H1 (cell line): ENCODE results near the gene ATP5MC3. TPM values are rescaled to one million over a fixed set of nuclear protein-coding genes. Genes with fewer than 3 reads are reported as not detected.

Source experiments
- CTCF ChIA-PET: fragments of 300-600 bp; sonication (Branson Sonifier 250); formaldehyde crosslinking; loops from one replicate; lab custom pipeline; 2021; ENCODE audit not compliant: partially characterized antibody; lab: Charles Lee
- POLR2A ChIA-PET: fragments of 300-600 bp; sonication (Branson Sonifier 250); formaldehyde crosslinking; loops from one replicate; lab custom pipeline; 2021; ENCODE audit warnings: inconsistent platforms; ENCODE audit not compliant: partially characterized antibody; lab: Charles Lee
- DNase-seq, 2 experiments: peaks; one replicate each; pipeline versions ENCODE4 v3.0.0 to v3.0.0-alpha.2; 2010 to 2022; ENCODE audit warnings: low spot score in 2 of 2, low read depth in 1 of 2, mixed read lengths in 1 of 2
- FAIRE-seq: peaks from 2 replicates; lab custom pipeline; 2011; peaks lifted over from hg19 to GRCh38; lab: Jason Lieb, UNC
- H2AFZ ChIP-seq: 2 replicates; pipeline ENCODE4 v1.8.1; 2012; ENCODE audit warnings: low read length, inconsistent platforms
- H2AK5ac ChIP-seq: 2 replicates; pipeline ENCODE4 v1.6.1; 2013; ENCODE audit warnings: low read depth, low read length
- H2BK120ac ChIP-seq: replicated peaks from 2 replicates; pipeline ENCODE3; 2013; ENCODE audit warnings: low read depth, low read length, inconsistent platforms
- H2BK12ac ChIP-seq: 2 replicates; pipeline ENCODE4 v1.6.1; 2013; ENCODE audit warnings: low read depth, low read length
- H2BK15ac ChIP-seq: 2 replicates; pipeline ENCODE4 v1.6.1; 2013; ENCODE audit warnings: low read length
- H2BK20ac ChIP-seq: 2 replicates; pipeline ENCODE4 v1.6.1; 2013; ENCODE audit warnings: low read length
- H2BK5ac ChIP-seq: 2 replicates; pipeline ENCODE4 v1.6.1; 2013; ENCODE audit warnings: low read depth, low read length
- H3K14ac ChIP-seq: 2 replicates; pipeline ENCODE4 v1.6.1; 2013; ENCODE audit warnings: inconsistent platforms; ENCODE audit not compliant: insufficient read length
- H3K18ac ChIP-seq: 2 replicates; pipeline ENCODE4 v1.6.1; 2013; ENCODE audit warnings: low read length; ENCODE audit errors: extremely low read depth
- H3K23ac ChIP-seq: 2 replicates; pipeline ENCODE4 v1.6.1; 2013; ENCODE audit warnings: inconsistent platforms; ENCODE audit not compliant: insufficient read length
- H3K23me2 ChIP-seq: 2 replicates; pipeline ENCODE4 v1.6.1; 2013; ENCODE audit warnings: low read depth, low read length
- H3K27ac ChIP-seq: 2 replicates; pipeline ENCODE4 v1.6.1; 2011; ENCODE audit warnings: low read depth, low read length, inconsistent platforms
- H3K27me3 ChIP-seq, 4 experiments: replicated peaks in 1 of 4; 1 replicate in 1 of 4; 2 replicates in 3 of 4; pipeline versions ENCODE4 v1.6.1 to v1.8.1; 2011 to 2013; ENCODE audit warnings: low read length in 3 of 4, mild to moderate bottlenecking in 3 of 4, inconsistent platforms in 2 of 4, mixed read lengths in 2 of 4, moderate library complexity in 1 of 4; ENCODE audit not compliant: control insufficient read depth in 3 of 4, insufficient read depth in 3 of 4; ENCODE audit errors: extremely low read depth in 1 of 4
- H3K36me3 ChIP-seq, 4 experiments: 2 replicates each; pipeline versions ENCODE4 v1.6.1 to v1.8.1; 2011 to 2013; ENCODE audit warnings: mild to moderate bottlenecking in 4 of 4, low read length in 3 of 4, moderate library complexity in 2 of 4, control low read depth in 1 of 4, inconsistent platforms in 1 of 4; ENCODE audit not compliant: insufficient read depth in 4 of 4, control insufficient read depth in 2 of 4
- H3K4ac ChIP-seq: replicated peaks from 2 replicates; pipeline ENCODE3; 2013; ENCODE audit warnings: low read length, low read depth, mixed read lengths, inconsistent platforms; ENCODE audit not compliant: insufficient read length
- H3K4me1 ChIP-seq, 4 experiments: replicated peaks in 1 of 4; 1 replicate in 1 of 4; 2 replicates in 3 of 4; pipeline versions ENCODE4 v1.6.1 to v1.8.1; 2011 to 2013; ENCODE audit warnings: low read length in 3 of 4, inconsistent platforms in 2 of 4, mixed read lengths in 1 of 4; ENCODE audit not compliant: insufficient read depth in 4 of 4, control insufficient read depth in 3 of 4
- H3K4me2 ChIP-seq, 2 experiments: 2 replicates each; pipeline versions ENCODE4 v1.6.1 to v1.8.1; 2011 to 2013; ENCODE audit warnings: low read depth in 2 of 2, low read length in 2 of 2, control low read depth in 1 of 2, inconsistent platforms in 1 of 2, mild to moderate bottlenecking in 1 of 2; ENCODE audit not compliant: insufficient read depth in 1 of 2
- H3K4me3 ChIP-seq, 4 experiments: fragments of 200-600, 300-600 bp in 1 of 4; sonication (generic), shearing (Covaris generic), sonication (Bioruptor Twin) in 1 of 4; 2 replicates each; pipeline versions ENCODE4 v1.5.1 to v1.8.1; 2011 to 2016; ENCODE audit warnings: low read length in 4 of 4, low read depth in 3 of 4, control low read depth in 2 of 4, inconsistent platforms in 2 of 4, mild to moderate bottlenecking in 2 of 4, mixed read lengths in 1 of 4, moderate library complexity in 1 of 4; ENCODE audit not compliant: insufficient read depth in 2 of 4; ENCODE audit errors: extremely low read depth in 1 of 4
- H3K56ac ChIP-seq: replicated peaks from 2 replicates; pipeline ENCODE3; 2013; ENCODE audit warnings: low read depth, mild to moderate bottlenecking, mixed read lengths, low read length, inconsistent platforms; ENCODE audit not compliant: insufficient read length
- H3K79me1 ChIP-seq: 2 replicates; pipeline ENCODE4 v1.6.1; 2013; ENCODE audit warnings: low read depth, low read length, control low read depth
- H3K79me2 ChIP-seq, 2 experiments: 2 replicates each; pipeline versions ENCODE4 v1.6.1 to v1.8.1; 2012 to 2013; ENCODE audit warnings: low read length in 2 of 2, mild to moderate bottlenecking in 2 of 2, inconsistent platforms in 1 of 2; ENCODE audit not compliant: insufficient read depth in 2 of 2, control insufficient read depth in 1 of 2
- H3K9ac ChIP-seq, 4 experiments: replicated peaks in 1 of 4; 1 replicate in 1 of 4; 2 replicates in 3 of 4; pipeline versions ENCODE4 v1.6.1 to v1.8.1; 2011 to 2013; ENCODE audit warnings: low read depth in 3 of 4, low read length in 3 of 4, control low read depth in 2 of 4, mild to moderate bottlenecking in 2 of 4, moderate library complexity in 2 of 4, inconsistent platforms in 1 of 4; ENCODE audit errors: extremely low read depth in 1 of 4
- H3K9me3 ChIP-seq, 2 experiments: 2 replicates each; pipeline versions ENCODE4 v1.6.1 to v1.8.1; 2012 to 2013; ENCODE audit warnings: mild to moderate bottlenecking in 2 of 2, moderate library complexity in 2 of 2, control low read depth in 1 of 2, inconsistent platforms in 1 of 2, low read depth in 1 of 2, low read length in 1 of 2, mixed read lengths in 1 of 2; ENCODE audit not compliant: insufficient read depth in 2 of 2
- H4K20me1 ChIP-seq, 2 experiments: replicated peaks in 1 of 2; 2 replicates each; pipeline versions ENCODE3 to v1.8.1; 2011 to 2013; ENCODE audit warnings: inconsistent platforms in 2 of 2, low read length in 2 of 2, mild to moderate bottlenecking in 1 of 2; ENCODE audit not compliant: insufficient read depth in 2 of 2, control insufficient read depth in 1 of 2
- H4K5ac ChIP-seq: 2 replicates; pipeline ENCODE4 v1.6.1; 2013; ENCODE audit warnings: low read length, low read depth, mixed read lengths, inconsistent platforms; ENCODE audit not compliant: insufficient read length
- H4K8ac ChIP-seq: 2 replicates; pipeline ENCODE4 v1.8.0; 2013; ENCODE audit warnings: mild to moderate bottlenecking, moderate library complexity, low read length, inconsistent platforms; ENCODE audit not compliant: insufficient read depth; ENCODE audit errors: extremely low read depth
- H4K91ac ChIP-seq: replicated peaks from 2 replicates; pipeline ENCODE3; 2013; ENCODE audit warnings: low read length, mixed read lengths, inconsistent platforms; ENCODE audit not compliant: insufficient read length
- EP300 ChIP-seq, 2 experiments: IDR thresholded peaks; 1 replicate in 1 of 2; 2 replicates in 1 of 2; pipeline ENCODE4 v1.6.1; 2011 to 2012; ENCODE audit warnings: low read depth in 2 of 2, low read length in 2 of 2, mild to moderate bottlenecking in 2 of 2, borderline replicate concordance in 1 of 2, inconsistent platforms in 1 of 2, moderate library complexity in 1 of 2
- HDAC6 ChIP-seq: IDR thresholded peaks from one replicate; pipeline ENCODE4 v1.7.1; 2012; ENCODE audit warnings: low read depth, mild to moderate bottlenecking, inconsistent platforms, low read length, moderate library complexity
- PHF8 ChIP-seq: fragments of 200-600 bp; sonication (generic); conservative IDR thresholded peaks from 2 replicates; pipeline ENCODE4 v1.7.1; 2012; ENCODE audit warnings: low read depth, mild to moderate bottlenecking, inconsistent platforms, low read length, moderate library complexity
- SAP30 ChIP-seq: fragments of 300-600 bp; sonication (generic); IDR thresholded peaks from 2 replicates; pipeline ENCODE4 v1.7.1; 2012; ENCODE audit warnings: low read length, moderate library complexity, mild to moderate bottlenecking, inconsistent platforms; ENCODE audit not compliant: insufficient read depth, insufficient replicate concordance
- SP1 ChIP-seq: IDR thresholded peaks from 2 replicates; pipeline ENCODE4 v1.6.1; 2011; ENCODE audit warnings: low read depth, low read length
- SP2 ChIP-seq: IDR thresholded peaks from 2 replicates; pipeline ENCODE4 v1.6.1; 2012; ENCODE audit warnings: mild to moderate bottlenecking, low read length, inconsistent platforms
- SRF ChIP-seq: IDR thresholded peaks from 2 replicates; pipeline ENCODE4 v1.6.1; 2011; ENCODE audit warnings: mild to moderate bottlenecking, low read depth, low read length, moderate library complexity
- TAF7 ChIP-seq: optimal IDR thresholded peaks from 2 replicates; pipeline ENCODE3; 2011; ENCODE audit warnings: low read depth, mild to moderate bottlenecking, inconsistent platforms, low read length, moderate library complexity, borderline replicate concordance
- TBP ChIP-seq: IDR thresholded peaks from 2 replicates; pipeline ENCODE4 v1.6.1; 2011; ENCODE audit warnings: low read depth, low read length, improper control_type of control experiment
- polyA plus RNA-seq, 7 experiments: library from polyadenylated mRNA; depleted of rRNA in 3 of 7; stranded (reverse) in 5 of 7; unstranded in 2 of 7; fragments of >200 nt in 5 of 7; fragments of 200-250 nt in 2 of 7; gene quantifications; 1 replicate in 5 of 7; 2 replicates in 1 of 7; 4 replicates in 1 of 7; pipeline versions ENCODE4 v1.2.1 to v1.2.3, GENCODE V29; 2011 to 2013; ENCODE audit warnings: missing spikeins in 2 of 7, mixed read lengths in 2 of 7
- total RNA-seq: library from RNA; stranded (reverse); fragmentation: NEBNext Ultra II Directional; extraction: Animal tissue kit (Norgen Biotek cat#: 25700); gene quantifications from 2 replicates; pipeline ENCODE4 v1.2.1, GENCODE V29; 2021

ATP5MC3 gene
- total and polyA plus RNA-seq, 2 of the 8 experiments (the other 6 are each of a cell fraction or from before 2014, with no cell fraction given), result 320 to 856 TPM

DNA sequence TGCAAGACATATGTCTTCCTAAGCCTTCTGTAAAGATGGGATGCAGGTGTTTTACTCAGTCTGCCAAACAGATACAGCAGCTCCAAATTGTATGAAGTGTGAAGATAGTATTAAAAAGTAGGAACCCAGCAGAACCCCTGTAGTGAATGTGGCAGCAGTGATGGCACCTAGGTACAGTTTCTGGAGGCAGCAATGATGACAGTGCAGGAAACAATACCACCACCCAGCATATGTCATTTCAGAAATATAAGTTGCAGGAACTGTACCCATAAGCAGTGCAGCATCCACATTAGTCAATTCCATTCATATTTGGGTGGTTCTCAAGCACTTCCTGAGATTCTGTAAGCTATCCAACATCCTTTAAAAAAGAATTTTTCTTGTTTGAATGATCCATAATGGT, 46.7 kb upstream of the ATP5MC3 start:
- Histone ChIP-seq H3K9me3 (no peaks in the 10 kb centered on the region), H3K27ac (no peak overlapping the region), H3K18ac (no peak overlapping the region), H3K36me3 (no peaks in the 10 kb centered on the region), H3K4me1 (no peaks in the 10 kb centered on the region), H2BK20ac (no peak overlapping the region), H3K23me2 (no peaks in the 10 kb centered on the region), H3K4ac (no peak overlapping the region), H4K8ac (no peak overlapping the region), H2AK5ac (no peak overlapping the region), H3K56ac (no peak overlapping the region), H3K79me2 (no peaks in the 10 kb centered on the region), H3K9ac (no peak overlapping the region), H3K4me3 (no peak overlapping the region), H4K5ac (no peak overlapping the region), H2BK120ac (no peak overlapping the region), H3K23ac (no peak overlapping the region), H2BK5ac (no peak overlapping the region), H2BK15ac (no peak overlapping the region), H2AFZ (no peak overlapping the region), H3K14ac (no peak overlapping the region), H3K79me1 (no peaks in the 10 kb centered on the region), H4K91ac (no peak overlapping the region), H2BK12ac (no peak overlapping the region), H3K4me2 (no peak overlapping the region), H3K27me3 (no peaks in the 10 kb centered on the region), H4K20me1 (no peaks in the 10 kb centered on the region)
- DNase-seq (no peak), FAIRE-seq (no peak)
- ChIA-PET POLR2A (no interaction called here), CTCF (no interaction called here)
- no peak for TF ChIP-seq SP2
- no peak for TF ChIP-seq TBP
- TF ChIP-seq PHF8, result no peak
- TF ChIP-seq HDAC6, result no peak
- TF ChIP-seq SP1, result no peak
- no peak for TF ChIP-seq SAP30
- TF ChIP-seq SRF, result no peak
- TF ChIP-seq EP300 (IDR thresholded peaks at IDR 0.05; ENCODE audit: borderline replicate concordance in 1 of 2, low read depth in 2 of 2, low read length in 2 of 2), result no peak
- TF ChIP-seq TAF7, result no peak
